DOHH2 (cell line): ENCODE results near the gene PTGDS.

Experiments used
- CTCF ChIP-seq: fragments of 200-600 bp; sonication (generic); IDR thresholded peaks from one replicate; pipeline ENCODE4 v1.5.1; 2014; ENCODE audit warnings: antibody characterized with exemption, mild to moderate bottlenecking, low read depth, low read length; ENCODE audit not compliant: poor library complexity, severe bottlenecking
- EZH2phosphoT487 ChIP-seq: fragments of 200-600 bp; sonication (generic); IDR thresholded peaks from 2 replicates; pipeline ENCODE4 v1.6.1; 2017; ENCODE audit warnings: borderline replicate concordance, mild to moderate bottlenecking, antibody characterized with exemption, low read length, moderate library complexity, mixed read lengths

- TF ChIP-seq CTCF (no peak), EZH2phosphoT487 (no peak)
Observed at GRCh38 chr9:137020771-137021567, 43.7 kb downstream of the PTGDS start.
